Limb (tissue), 2 donors: ENCODE results near the gene NPLOC4.
A peak's percentile ranks its signal among the peaks of the same experiment; 100 is the strongest.
"Not testable (repeated sequence)": the region's sequence is repeated elsewhere in the genome, so short reads cannot be mapped to it uniquely, and the experiment has no call there.

Experiments
- DNase-seq, 2 donors: peaks; one replicate each; pipeline ENCODE4 v3.0.0-alpha.2; 2016; ENCODE audit errors: extremely low spot score in 2 of 2

The NPLOC4 gene

GRCh38 chr17:81636505-81637288, at the start of gene NPLOC4, which contains the start of gene TSPAN10:
Gene NPLOC4 (minus strand): TSS chr17:81637112. CDS start chr17:81636930, 182 bp downstream.
Gene TSPAN10 (plus strand): TSS chr17:81637196. CDS start chr17:81642413, 5,217 bp downstream.
- peak; percentile 87 to 94 for DNase-seq

- DNase-seq: no peak
Observed at GRCh38 chr17:81686614-81687013, 49.7 kb upstream of the NPLOC4 start.

GRCh38 chr17:81685108-81685507, 48.2 kb upstream of the NPLOC4 start:
- no peak for DNase-seq

GRCh38 chr17:81684442-81684911, 47.6 kb upstream of the NPLOC4 start:
- DNase-seq: no peak

- DNase-seq: peak; percentile 99
Observed at GRCh38 chr17:81683584-81684441, 46.9 kb upstream of the NPLOC4 start, which contains the start of the genes ARL16 and HGS. Gene ARL16 (minus strand): TSS chr17:81683797. CDS start chr17:81683753, 44 bp downstream. Gene HGS (plus strand): TSS chr17:81684011. CDS start chr17:81684067, 56 bp downstream.

- DNase-seq: no peak
Observed at GRCh38 chr17:81683208-81683583, 46.3 kb upstream of the NPLOC4 start.

DNA sequence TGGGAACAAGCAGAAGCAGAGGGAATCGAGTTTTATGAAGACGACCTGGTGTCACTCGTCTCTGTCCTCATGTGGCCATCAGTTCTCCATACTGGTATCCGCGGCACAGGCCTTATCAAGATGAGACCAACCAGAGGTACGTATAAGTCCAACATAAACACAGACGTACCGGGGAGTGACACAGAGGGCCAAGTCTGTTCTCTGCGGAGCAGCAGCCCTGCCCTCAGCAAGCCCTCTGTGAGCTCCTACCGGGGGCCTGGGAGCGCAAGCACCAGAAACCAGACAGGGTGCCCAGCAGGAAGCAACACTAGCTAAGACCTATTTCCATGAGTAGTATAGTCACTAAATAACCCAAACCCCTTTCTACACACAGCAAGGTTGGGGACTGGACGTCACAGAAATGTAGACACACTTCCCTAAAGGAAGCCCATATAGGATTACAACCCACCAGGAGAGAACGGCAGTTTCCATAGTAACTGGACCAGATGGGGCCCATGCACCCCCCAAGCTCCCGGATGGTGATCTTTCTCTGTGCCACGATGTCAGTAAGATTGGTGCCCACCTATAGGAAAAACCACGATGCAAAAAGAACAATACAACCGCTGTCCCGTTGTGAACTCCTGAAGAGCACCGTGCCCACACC, 45.8 kb upstream of the NPLOC4 start:
- DNase-seq: no peak

- no peak for DNase-seq
Observed at GRCh38 chr17:81681672-81682071, 44.8 kb upstream of the NPLOC4 start.

DNA sequence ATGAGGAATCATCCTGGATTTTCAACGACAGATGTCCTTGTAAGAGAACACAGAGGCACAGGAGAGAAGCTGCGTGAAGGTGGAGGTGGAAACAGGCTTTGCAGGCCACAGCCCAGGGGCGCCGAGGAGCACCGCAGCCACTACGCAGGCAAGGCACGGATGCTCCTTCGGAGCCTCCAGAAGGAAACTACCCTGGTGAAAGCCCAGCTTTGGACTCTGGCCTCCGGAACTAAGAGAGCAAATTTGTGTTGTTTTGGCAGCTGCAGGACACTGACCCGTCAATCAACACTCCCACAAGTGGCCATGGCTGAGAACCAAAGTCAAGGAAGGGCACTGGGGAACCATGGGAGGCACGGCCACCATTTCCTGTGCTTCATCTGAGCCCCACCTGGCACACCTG, 43.2 kb upstream of the NPLOC4 start:
- DNase-seq: no peak

DNA sequence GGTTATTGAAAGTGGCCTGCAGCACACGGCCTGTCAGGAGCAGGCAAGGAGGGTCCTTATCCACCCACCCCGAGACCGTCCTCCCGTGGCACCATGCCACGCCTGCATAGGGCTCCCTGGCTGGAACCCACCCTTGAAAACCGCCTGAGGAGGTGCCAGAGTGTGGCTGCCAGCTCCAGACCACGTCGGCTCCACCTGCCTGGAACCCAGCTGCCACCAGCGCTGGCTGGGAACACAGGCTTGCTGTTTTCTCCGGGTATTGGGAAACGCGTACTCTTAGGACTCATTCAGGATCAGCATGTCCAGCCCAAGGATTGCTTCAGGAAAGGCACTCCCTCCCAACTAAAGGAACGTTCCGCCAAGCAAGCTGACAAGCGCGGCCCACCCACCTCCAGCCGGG, 40.0 kb upstream of the NPLOC4 start:
- no peak for DNase-seq

DNA sequence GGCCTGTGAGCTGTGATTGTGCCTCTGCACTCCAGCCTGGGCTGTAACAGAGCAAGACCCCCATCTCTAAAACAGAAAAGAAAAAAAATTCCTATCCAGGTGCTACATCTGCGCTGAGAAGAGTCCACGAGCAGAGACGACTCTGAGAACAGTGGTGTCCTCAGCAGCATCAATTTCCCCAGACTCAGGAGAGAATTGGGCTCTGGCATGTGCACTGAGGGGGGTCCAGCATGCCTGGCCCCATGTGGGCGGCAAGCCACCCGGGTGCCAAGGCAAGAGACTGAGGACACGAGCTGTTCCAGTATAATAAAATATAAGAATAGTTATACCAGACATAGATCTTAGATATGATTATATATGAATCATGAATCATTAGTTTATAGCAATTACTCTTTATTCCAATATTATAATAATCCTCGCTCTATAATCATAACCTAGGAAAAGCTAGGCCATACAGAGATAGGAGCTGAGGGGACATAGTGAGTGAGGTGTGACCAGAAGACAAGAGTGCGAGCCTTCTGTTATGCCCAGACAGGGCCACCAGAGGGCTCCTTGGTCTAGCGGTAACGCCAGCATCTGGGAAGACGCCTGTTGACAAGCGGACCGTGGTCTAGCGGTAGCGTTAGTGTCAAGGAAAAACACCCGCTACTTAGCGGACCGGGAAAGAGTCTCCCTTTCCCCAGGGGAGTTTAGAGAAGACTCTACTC, 38.8 kb upstream of the NPLOC4 start:
- not testable (repeated sequence) for DNase-seq

GRCh38 chr17:81673561-81674258, 36.8 kb upstream of the NPLOC4 start:
- no peak for DNase-seq

- no peak for DNase-seq
Observed at GRCh38 chr17:81672954-81673353, 36.0 kb upstream of the NPLOC4 start.

DNA sequence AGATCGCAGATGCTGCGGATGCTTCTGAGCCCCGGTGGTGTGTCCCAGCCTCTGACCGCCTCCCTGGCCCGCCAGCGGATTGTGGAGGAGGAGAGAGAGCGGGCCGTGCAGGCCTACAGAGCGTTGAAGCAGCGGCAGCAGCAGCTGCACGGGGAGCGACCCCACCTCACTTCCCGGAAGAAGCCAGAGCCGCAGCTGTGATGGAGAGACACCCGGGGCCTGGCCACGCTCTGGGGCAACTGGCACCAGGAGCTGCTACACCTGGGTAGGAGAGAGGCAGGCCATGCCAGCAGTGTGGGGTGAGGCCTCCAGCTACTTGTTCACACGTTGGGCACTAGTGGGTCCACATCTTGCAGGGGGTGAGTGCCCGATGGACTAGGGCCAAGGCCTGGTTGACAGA, 35.6 kb upstream of the NPLOC4 start:
- no peak for DNase-seq

DNA sequence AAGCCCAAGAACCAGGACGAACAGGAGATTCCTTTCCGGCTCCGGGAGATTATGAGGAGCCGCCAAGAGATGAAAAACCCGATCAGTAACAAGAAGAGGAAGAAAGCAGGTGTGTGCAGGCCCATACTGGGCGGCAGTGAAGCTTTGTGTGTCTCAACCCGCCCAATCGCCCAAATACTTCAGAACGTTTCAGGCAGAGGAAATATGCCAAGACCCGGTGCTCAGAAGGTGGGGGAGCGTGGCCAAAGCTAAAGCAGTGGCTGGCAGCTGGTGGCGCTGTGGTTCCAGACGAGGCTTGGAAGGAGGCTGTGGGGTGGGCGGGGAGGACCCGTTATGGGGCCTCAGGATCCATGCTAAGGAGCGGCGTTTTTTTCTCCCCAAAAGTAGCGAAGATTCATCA, 30.8 kb upstream of the NPLOC4 start:
- no peak for DNase-seq

GRCh38 chr17:81666342-81667191, 29.7 kb upstream of the NPLOC4 start, which contains the start of the genes CCDC137 and OXLD1:
Gene CCDC137 (plus strand): TSS chr17:81666737. CDS start chr17:81666767, 30 bp downstream.
Gene OXLD1 (minus strand): TSS chr17:81666605. CDS start chr17:81666577, 28 bp downstream.
- DNase-seq: peak; percentile 95 to 97

DNA sequence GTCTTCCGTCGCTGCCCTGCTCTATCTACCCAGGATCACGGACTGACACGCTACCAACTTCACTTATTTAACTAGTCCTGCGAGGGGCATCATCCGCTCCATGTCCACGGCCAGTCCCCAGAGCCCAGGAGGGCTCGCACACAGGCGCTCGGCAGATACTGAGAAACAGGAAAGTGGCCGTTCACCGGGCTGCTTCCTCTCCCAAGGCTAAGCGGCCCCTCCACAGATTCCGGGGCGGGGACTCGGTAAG, 29.1 kb upstream of the NPLOC4 start:
- DNase-seq: no peak

- no peak for DNase-seq
Observed at GRCh38 chr17:81665205-81666091, 28.5 kb upstream of the NPLOC4 start.
